Large intestine (tissue), 3 donors: ENCODE measurements around the gene CFLAR. TPM values are rescaled to one million over a fixed set of nuclear protein-coding genes. Genes with fewer than 3 reads are reported as not detected.

Experiments used
- DNase-seq, 2 donors: peaks; one replicate each; pipeline versions ENCODE4 v3.0.0 to v3.0.0-alpha.2; 2013
- H3K27ac ChIP-seq: one replicate; pipeline ENCODE4 v1.5.1; 2013; ENCODE audit warnings: low read length
- H3K27me3 ChIP-seq: 2 replicates; pipeline ENCODE4 v1.6.1; 2013; ENCODE audit warnings: low read length; ENCODE audit not compliant: control insufficient read depth, insufficient read depth
- H3K36me3 ChIP-seq: 2 replicates; pipeline ENCODE4 v1.6.1; 2013; ENCODE audit warnings: low read length; ENCODE audit not compliant: control insufficient read depth, insufficient read depth
- H3K4me1 ChIP-seq: one replicate; pipeline ENCODE4 v1.6.1; 2013; ENCODE audit warnings: low read length; ENCODE audit not compliant: control insufficient read depth, insufficient read depth
- H3K4me3 ChIP-seq: one replicate; pipeline ENCODE4 v1.5.1; 2013; ENCODE audit warnings: low read length
- H3K9me3 ChIP-seq: one replicate; pipeline ENCODE4 v1.6.1; 2013; ENCODE audit warnings: mild to moderate bottlenecking, low read depth, low read length, moderate library complexity; ENCODE audit not compliant: control insufficient read depth
- WGBS: methylation state at CpG from one replicate; pipeline ENCODE4 v1.1.5; 2013; ENCODE audit warnings: low lambda C conversion rate; ENCODE audit not compliant: insufficient coverage; 5-methylcytosine and 5-hydroxymethylcytosine counted together
- polyA plus RNA-seq: library from polyadenylated mRNA; unstranded; fragments of 120-200 nt; gene quantifications from one replicate; pipeline ENCODE4 v1.2.1, GENCODE V29; 2013

The CFLAR gene
- polyA plus RNA-seq, 1 donor: 90.6 TPM

DNA sequence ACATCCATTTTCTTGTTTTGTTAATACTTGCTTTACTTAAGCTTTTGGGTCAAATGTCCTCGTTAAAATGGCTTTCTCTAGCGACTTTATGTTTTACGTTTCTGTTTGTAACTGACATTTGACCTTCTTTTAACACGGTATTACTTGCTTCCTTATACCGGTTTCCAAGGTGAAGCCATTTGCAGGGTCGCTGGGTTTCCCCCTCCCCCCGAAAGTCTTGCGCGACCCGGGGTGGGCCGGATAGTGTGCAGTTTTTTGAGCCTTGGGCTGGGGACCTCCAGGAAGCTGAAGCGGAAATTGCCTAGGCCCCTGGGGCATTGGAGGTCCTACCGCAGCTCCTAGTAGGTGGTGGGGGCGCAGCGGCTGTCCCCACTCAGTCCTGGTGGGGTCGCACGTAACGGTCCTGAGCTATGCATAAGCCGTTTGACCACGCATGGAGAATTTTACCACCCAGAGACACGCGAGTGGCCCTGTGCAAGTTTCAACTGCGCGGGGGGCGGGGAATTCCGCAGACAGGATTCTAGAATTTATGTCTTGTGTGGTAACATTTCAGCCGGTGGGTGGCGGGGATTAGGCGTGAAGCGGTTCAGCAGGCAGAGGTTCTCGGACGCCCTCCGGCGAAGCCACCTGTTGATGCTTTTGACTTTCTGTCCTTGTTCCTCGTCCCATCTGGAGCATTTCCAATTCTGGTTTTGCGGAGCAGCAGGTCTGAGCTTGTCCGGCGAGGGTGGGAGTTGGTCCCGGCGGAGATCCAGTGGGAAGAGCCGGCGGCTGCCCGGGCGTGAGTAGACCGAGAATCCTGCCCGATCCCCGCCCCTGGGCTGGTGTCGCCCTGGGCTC is 2.4 kb downstream of the CFLAR start:
- no peaks in the 10 kb centered on the region for H3K27me3 ChIP-seq
- no peaks in the 10 kb centered on the region for H3K36me3 ChIP-seq
- WGBS: 4% methylated on average over 4 of the region's 48 CpGs
- H3K9me3 ChIP-seq: peaks cover 5% of the 10 kb centered on the region
- H3K4me3 ChIP-seq: peak overlapping the region; percentile 83
- H3K4me1 ChIP-seq: peaks cover 20% of the 10 kb centered on the region
- DNase-seq: peak; percentile 79 to 89
- H3K27ac ChIP-seq: peak overlapping the region; percentile 92

DNA sequence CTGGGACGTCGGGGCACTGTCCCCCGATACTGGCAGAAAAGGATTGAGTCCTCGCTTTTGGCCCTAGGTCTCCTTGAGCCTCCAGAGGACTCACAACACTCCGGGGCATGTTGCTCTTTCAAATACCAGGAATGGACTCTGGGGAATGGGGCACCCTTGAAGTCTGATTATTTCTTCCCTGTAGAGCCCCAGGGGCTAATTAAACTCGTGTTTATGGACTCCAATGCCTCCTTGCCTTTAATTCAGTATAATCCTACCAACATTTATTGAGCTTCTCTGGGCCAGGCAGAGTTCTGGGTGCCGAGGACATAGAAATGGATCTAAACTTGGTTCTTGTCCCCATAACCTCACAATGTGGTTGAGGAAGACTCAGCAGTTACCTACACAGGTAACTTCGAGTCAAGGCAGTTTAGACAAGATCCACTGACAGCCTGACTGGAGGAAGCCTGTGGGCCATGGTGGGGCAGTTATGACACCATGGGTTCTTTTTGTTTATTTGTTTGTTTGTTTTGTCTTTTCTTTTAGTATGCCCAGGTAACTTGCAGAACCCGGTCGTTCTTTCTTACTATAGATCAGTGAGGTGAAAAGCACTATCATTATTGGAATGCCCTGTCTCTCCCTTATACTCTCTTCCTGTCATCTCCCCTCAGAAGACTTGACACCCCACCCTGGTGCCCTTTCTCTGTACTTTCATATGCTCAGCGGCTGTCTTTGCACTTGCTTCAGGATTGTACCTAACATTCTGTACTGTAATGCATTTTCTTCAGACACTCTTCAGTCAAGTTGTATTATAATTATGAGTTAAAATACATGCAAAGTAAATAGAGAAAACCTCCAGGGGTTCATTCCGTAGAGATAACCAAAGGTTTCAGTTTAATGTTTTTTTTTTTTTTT is 3.2 kb downstream of the CFLAR start:
- peak; percentile 26 to 75 for DNase-seq
- Histone ChIP-seq H3K9me3 (peaks cover 5% of the 10 kb centered on the region), H3K4me3 (peak overlapping the region; percentile 83), H3K36me3 (no peaks in the 10 kb centered on the region), H3K4me1 (peaks cover 27% of the 10 kb centered on the region), H3K27ac (peak overlapping the region; percentile 92), H3K27me3 (no peaks in the 10 kb centered on the region)
- 30% methylated on average over 3 of the region's 12 CpGs for WGBS

DNA sequence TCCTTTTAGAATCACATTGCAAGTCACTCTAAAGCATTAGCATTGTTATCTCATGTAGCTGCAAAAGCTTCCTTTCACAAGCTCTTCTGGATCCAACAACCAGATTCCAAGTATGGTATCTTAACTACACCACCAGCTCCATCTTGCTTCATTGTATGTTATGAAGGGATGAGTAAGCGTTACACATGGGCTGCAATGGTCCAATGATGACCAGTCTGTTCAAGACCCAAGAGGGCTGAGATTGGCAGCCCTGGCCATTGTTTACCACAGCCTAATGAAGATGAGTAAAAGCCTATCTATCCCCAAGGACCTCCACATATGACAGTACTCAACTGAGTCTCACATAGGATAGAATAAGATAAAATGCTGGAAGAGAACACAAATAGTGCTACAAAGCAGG is 6.3 kb downstream of the CFLAR start:
- Histone ChIP-seq H3K27me3 (no peaks in the 10 kb centered on the region), H3K27ac (no peak overlapping the region), H3K9me3 (no peaks in the 10 kb centered on the region), H3K36me3 (no peaks in the 10 kb centered on the region), H3K4me1 (peaks cover 46% of the 10 kb centered on the region), H3K4me3 (no peak overlapping the region)
- DNase-seq: no peak
- WGBS: no CpG with 5 or more reads among the region's 1 CpG

DNA sequence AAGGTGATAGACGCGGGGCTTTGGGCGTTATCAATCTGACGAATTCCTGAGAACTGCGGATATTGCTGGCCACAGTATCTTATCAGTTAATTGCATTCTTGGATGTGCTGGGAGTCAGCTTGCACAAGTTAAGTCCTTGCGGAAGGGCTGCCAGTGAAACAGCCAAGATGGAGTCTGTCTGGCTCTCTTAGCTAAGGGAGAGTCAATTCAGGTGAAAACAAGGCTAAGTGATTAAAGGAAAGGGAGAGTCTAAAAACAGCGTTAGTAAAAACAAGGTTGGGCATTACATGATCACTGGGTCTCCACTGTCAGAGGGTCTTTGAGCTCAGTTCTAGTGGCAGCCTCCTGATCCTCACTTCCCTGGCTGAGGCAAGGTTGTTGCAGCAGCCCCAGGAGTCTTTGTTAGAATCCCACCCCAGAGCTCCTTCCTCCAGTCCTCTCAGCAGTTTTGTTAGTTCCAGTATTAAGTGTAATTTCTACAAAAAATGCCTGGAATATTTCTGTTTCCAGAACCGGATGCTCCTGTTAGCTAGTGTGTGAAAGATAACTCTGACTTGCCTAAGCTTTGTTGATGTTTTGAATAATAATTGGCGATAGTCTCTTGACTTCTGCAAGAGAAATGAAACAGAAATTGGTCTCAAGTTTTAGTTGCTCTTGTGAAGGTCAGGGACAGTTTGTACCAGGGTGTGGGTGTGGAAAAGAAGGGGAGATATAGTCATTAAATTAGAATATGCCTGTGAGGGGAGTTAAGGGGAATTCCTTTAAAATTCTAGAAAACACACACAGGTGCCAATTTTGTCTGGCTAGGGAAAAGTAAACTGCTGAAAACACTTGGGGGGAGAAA is 10.6 kb downstream of the CFLAR start:
- Histone ChIP-seq H3K4me1 (peaks cover 60% of the 10 kb centered on the region), H3K27ac (peak overlapping the region; percentile 88), H3K27me3 (no peaks in the 10 kb centered on the region), H3K4me3 (no peak overlapping the region), H3K9me3 (no peaks in the 10 kb centered on the region), H3K36me3 (peaks cover 9% of the 10 kb centered on the region)
- 0% methylated on average over 1 of the region's 9 CpGs for WGBS
- DNase-seq: peak in 1 of 2 donors; percentile 47

DNA sequence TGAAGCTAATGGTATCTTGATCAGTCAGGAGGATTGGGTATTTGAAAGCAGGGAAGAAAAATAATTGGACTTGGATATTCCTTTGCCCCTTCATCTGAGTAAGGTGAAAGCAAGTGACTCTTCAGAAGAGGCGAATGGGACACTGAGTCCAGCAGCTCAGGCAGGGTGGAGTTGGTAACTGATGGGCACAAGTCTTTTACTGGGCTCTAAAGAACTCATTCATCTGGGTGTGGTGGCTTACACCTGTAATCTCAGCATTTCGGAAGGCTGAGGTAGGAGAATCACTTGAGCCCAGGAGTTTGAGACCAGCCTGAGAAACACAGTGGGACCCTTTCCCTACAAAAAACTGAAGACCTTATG is 11.2 kb downstream of the CFLAR start:
- DNase-seq: no peak
- WGBS: no CpG with 5 or more reads among the region's 2 CpGs
- peaks cover 60% of the 10 kb centered on the region for H3K4me1 ChIP-seq
- no peaks in the 10 kb centered on the region for H3K27me3 ChIP-seq
- no peak overlapping the region for H3K4me3 ChIP-seq
- H3K9me3 ChIP-seq: no peaks in the 10 kb centered on the region
- H3K36me3 ChIP-seq: peaks cover 14% of the 10 kb centered on the region
- H3K27ac ChIP-seq: peak overlapping the region; percentile 88

DNA sequence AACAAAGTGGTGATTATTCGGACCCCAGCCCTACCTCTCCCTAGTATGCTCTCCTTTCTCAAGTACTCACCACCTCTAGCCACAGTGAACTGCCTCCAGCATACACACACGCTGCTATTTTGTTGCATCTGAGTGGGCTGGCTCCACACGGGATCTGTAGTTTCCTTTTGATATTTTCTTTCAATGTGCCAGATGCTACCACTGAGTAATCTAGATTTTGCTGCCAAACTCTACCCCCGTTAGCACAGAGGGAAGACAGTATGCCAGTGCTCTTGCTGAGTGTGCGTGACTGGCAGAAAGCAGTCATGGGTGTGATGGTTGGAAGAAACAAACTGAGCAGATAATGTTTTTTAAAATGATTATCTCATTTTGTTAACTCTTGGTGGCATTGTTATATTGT is 11.6 kb downstream of the CFLAR start:
- H3K4me3 ChIP-seq: no peak overlapping the region

DNA sequence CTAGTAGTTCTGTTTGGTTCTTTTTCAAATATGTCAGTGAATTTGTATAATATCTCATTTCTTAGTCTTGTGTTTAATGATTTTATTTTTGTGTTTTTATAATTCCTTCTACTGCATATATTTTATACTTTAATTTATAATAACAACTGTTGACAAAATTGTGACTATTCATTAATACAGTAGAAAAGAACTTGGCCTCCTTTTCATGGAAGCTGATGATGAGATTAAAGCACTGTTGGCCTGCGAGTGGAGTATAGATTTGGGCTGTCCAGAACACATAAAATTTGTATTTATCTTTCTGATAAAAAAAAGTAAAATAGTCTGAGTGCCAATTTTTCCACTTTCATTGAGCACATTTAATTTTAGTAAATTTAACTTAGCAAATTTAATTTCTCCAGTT is 12.1 kb downstream of the CFLAR start:
- Histone ChIP-seq H3K27ac (peak overlapping the region; percentile 88), H3K4me3 (no peak overlapping the region), H3K4me1 (peaks cover 53% of the 10 kb centered on the region), H3K27me3 (no peaks in the 10 kb centered on the region), H3K9me3 (no peaks in the 10 kb centered on the region), H3K36me3 (peaks cover 21% of the 10 kb centered on the region)
- DNase-seq: no peak
- WGBS: no CpG with 5 or more reads among the region's 1 CpG

More for the DNA sequence above, 11.6 kb downstream of the CFLAR start:
- no peaks in the 10 kb centered on the region for H3K27me3 ChIP-seq
- no peaks in the 10 kb centered on the region for H3K9me3 ChIP-seq
- H3K4me1 ChIP-seq: peaks cover 56% of the 10 kb centered on the region
- no peak for DNase-seq
- H3K36me3 ChIP-seq: peaks cover 17% of the 10 kb centered on the region
- peak overlapping the region; percentile 88 for H3K27ac ChIP-seq
- no CpG with 5 or more reads among the region's 5 CpGs for WGBS

DNA sequence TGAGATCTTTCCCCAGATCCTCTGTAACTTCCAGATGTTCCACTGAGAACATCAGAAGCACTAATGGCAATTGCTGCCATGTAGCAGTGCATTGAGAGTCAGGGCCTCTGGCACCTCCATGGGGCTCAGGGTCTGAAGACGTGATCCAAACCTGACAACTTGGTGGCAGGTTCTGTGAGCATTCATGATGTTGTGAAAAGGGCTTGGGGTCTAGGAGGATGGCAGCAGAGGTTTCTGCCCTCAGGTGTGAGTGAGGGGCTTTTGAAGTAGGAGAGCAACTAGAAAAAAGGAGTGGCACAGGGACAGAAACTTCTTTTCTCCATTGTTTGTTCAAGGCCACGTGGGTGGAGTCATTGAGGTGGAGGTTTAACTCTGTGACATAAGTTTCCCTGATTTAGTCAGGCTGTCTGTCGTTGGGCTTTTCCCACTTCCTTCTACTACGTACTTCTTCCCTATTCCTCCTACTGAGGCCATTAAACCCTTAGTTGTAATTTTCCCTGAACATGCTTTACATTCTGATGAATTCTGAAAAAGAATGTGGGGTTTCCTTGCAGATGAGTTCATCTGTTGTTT is 13.1 kb downstream of the CFLAR start:
- H3K9me3 ChIP-seq: no peaks in the 10 kb centered on the region
- WGBS: 0% methylated on average over 2 of the region's 4 CpGs
- no peak overlapping the region for H3K4me3 ChIP-seq
- peaks cover 26% of the 10 kb centered on the region for H3K36me3 ChIP-seq
- H3K4me1 ChIP-seq: peaks cover 48% of the 10 kb centered on the region
- peak overlapping the region; percentile 76 for H3K27ac ChIP-seq
- H3K27me3 ChIP-seq: no peaks in the 10 kb centered on the region
- peak in 1 of 2 donors; percentile 82 for DNase-seq

DNA sequence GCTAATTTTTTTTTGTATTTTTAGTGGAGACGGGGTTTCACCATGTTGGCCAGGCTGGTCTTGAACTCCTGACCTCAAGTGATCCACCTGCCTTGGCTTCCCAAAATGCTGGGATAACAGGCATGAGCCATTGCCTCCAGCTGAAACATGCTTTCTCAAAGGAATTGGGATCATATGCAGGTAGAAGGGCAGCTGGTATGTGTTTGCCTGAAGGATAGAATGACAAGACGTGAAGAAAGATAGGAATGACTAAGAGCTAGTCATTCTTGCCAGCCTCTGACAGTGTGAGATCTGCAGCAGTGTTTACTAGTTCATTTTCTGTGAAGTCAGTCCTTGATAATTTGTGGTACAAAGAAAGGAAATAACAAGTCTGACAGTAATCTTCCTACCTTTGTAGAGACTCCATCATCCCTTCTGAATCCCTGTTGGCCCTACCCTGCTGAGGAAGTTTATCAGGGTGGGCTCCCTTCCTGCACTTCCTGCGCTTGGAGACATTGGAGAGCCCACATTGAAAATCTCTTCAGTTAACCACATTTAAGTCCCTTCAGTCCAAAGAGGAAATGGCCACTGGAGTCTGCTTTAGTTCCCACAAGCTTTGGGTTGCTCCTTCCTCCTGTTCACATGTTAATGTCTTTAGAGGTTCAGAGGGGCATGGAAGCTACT is 14.7 kb downstream of the CFLAR start:
- peak overlapping the region; percentile 15 for H3K27ac ChIP-seq
- no CpG with 5 or more reads among the region's 3 CpGs for WGBS
- peaks cover 34% of the 10 kb centered on the region for H3K36me3 ChIP-seq
- H3K4me3 ChIP-seq: no peak overlapping the region
- H3K9me3 ChIP-seq: no peaks in the 10 kb centered on the region
- DNase-seq: no peak
- H3K4me1 ChIP-seq: peaks cover 32% of the 10 kb centered on the region
- H3K27me3 ChIP-seq: no peaks in the 10 kb centered on the region
